Prostate gland (tissue), 2 donors: ENCODE results near the gene NOX5.

Source experiments
- POLR2AphosphoS5 ChIP-seq: sonication (generic); formaldehyde crosslinking; IDR thresholded peaks from one replicate; pipeline ENCODE4 v1.6.1; 2017; ENCODE audit warnings: antibody characterized with exemption
- TF ChIP-seq, protein P1 (sequence below), 4 experiments: fragments of 200-600 bp in 2 of 4; fragments of 450-650 bp in 2 of 4; sonication (generic) in 2 of 4; IDR thresholded peaks; 1 replicate in 3 of 4; 2 replicates in 1 of 4; pipeline ENCODE4 v1.5.1; 2016 to 2019; ENCODE audit warnings: antibody characterized with exemption in 4 of 4, mild to moderate bottlenecking in 2 of 4, moderate library complexity in 2 of 4

- TF ChIP-seq, protein P1, sequence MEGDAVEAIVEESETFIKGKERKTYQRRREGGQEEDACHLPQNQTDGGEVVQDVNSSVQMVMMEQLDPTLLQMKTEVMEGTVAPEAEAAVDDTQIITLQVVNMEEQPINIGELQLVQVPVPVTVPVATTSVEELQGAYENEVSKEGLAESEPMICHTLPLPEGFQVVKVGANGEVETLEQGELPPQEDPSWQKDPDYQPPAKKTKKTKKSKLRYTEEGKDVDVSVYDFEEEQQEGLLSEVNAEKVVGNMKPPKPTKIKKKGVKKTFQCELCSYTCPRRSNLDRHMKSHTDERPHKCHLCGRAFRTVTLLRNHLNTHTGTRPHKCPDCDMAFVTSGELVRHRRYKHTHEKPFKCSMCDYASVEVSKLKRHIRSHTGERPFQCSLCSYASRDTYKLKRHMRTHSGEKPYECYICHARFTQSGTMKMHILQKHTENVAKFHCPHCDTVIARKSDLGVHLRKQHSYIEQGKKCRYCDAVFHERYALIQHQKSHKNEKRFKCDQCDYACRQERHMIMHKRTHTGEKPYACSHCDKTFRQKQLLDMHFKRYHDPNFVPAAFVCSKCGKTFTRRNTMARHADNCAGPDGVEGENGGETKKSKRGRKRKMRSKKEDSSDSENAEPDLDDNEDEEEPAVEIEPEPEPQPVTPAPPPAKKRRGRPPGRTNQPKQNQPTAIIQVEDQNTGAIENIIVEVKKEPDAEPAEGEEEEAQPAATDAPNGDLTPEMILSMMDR (IDR thresholded peaks at IDR 0.05), result no peak
- TF ChIP-seq POLR2AphosphoS5, result no peak
Measured at GRCh38 chr15:69092159-69092558, 77.7 kb downstream of the NOX5 start.
